SH-SY5Y (cell line): ENCODE data around the gene AXIN2.

ENCODE experiments used
- GATA2 ChIP-seq: IDR thresholded peaks from 2 replicates; pipeline ENCODE4 v1.6.1; 2011; ENCODE audit warnings: mild to moderate bottlenecking, low read depth, low read length
- GATA3 ChIP-seq: IDR thresholded peaks from 2 replicates; pipeline ENCODE4 v1.6.1; 2011; ENCODE audit warnings: low read depth, mild to moderate bottlenecking, low read length, moderate library complexity

The AXIN2 gene

GRCh38 chr17:65530523-65531255, 30.8 kb downstream of the AXIN2 start:
- TF ChIP-seq GATA2 (no peak), GATA3 (no peak)

GRCh38 chr17:65529761-65530522, 31.5 kb downstream of the AXIN2 start:
- TF ChIP-seq GATA3 (no peak), GATA2 (no peak)

- TF ChIP-seq GATA3, result no peak
Measured at GRCh38 chr17:65529040-65529633, 32.3 kb downstream of the AXIN2 start.

GRCh38 chr17:65527857-65528591, 33.4 kb downstream of the AXIN2 start:
- no peak for TF ChIP-seq GATA2
- TF ChIP-seq GATA3, result no peak

DNA sequence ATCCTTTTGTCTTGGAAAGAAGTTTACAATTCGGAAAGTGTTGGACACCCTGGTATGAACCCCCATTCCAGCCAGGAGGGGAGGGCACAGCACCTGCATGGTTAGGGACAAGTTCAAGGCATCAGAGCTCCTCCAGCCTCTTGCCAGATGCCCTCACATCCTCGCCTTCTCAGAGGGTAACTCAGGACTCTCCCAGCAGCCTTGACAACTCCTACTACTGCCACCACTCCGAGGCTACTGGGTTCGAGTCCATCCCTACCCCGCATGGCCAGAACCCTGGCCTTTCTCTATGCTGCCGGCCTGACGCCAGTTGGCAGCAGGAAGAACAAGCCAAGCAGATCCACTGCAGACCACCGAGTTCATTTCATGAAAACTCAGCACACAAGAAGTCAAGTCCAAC, 34.1 kb downstream of the AXIN2 start:
- TF ChIP-seq GATA3, result no peak
- no peak for TF ChIP-seq GATA2

DNA sequence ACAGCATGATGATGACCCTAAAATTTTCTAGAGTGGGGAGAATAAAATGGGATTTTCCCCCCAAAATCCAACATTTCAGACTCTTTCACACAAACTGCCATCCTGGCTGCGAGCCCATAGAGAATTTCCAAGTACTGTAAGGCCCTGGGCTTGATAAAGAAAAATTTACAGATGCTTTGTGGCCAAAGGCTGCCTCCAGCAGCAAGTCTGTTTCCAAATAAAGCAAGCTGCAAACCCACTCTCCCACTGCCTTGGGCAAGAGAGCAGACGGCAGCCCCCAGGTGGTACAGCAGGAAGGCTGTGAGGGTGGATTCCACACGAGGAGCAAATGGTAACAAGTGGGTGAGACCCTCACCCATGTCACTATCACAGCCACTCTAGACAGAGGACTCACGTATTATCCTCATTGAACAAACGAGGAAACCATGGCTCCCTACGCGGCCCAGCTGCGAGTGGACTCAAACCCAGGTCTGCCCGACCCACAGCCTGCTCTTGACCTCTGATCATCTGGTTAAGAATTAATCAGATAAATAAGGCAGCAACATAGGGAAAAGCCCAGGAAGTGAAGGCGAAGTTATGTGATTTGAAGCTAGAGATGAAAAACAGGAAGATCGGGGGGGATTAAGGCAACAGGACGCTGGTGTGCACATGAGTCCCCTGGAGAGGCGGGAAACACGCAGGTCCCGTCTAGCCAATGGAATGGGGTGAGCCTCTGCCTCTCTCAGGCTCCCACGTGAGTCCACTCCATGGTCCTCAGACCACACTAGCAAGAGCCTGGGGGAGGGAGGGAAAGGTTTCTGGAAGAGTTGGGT, 37.4 kb downstream of the AXIN2 start:
- no peak for TF ChIP-seq GATA3
- no peak for TF ChIP-seq GATA2

GRCh38 chr17:65523411-65523810, 38.0 kb downstream of the AXIN2 start:
- TF ChIP-seq GATA2, result no peak
- no peak for TF ChIP-seq GATA3

GRCh38 chr17:65522751-65523404, 38.6 kb downstream of the AXIN2 start:
- TF ChIP-seq GATA2 (no peak), GATA3 (no peak)

GRCh38 chr17:65519462-65519861, 42.0 kb downstream of the AXIN2 start:
- TF ChIP-seq GATA2 (no peak), GATA3 (no peak)

GRCh38 chr17:65518256-65518655, 43.2 kb downstream of the AXIN2 start:
- TF ChIP-seq GATA3 (no peak), GATA2 (no peak)

DNA sequence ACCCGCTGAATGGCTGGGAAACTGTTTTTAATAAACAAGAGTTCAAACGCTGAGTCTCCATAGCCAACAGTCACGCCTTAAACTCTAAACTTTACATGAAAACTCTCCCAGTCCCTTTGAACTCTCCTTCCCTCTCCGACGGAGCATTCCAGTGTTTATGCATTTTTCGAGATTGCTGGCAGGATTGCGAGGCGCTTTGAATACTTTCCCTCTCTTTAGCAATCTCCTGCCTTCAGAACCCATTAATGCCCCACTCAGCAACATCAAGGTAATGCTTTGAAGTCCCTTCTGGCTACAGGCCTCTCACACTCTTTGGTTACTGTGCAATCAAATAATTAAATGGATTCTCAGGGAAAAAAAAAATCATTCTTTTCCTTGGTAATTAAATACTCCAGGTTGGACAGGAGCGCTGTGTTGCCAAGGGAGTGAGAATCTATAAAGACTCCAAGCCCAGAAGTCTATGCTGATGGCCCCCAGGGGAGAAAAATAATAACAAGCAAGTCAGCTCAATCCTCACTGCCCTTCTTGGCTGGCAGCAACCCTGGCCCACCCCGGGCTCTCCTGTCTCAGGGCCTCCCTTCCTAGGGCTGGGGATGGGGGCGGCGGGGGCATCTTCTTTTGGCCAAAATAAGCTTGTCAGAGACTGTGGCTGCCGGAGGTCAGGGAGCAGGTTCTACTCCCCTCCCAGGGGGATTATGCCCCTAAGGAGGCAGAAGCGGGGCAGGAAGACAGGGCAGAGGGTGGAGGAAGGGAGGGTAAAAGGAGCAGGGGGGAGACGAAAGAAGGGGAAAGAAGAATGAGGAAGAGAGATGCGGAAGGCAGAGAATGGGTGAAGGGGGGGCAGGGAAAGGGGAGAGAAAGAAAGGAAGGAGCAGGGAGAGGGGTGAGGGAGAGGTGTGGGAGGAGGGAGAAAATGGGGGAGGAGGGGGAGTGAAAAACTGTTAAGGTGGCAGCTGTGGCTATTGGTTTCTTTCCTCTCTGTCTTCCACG, 45.2 kb downstream of the AXIN2 start:
- no peak for TF ChIP-seq GATA3
- TF ChIP-seq GATA2, result no peak

GRCh38 chr17:65515512-65515911, 45.9 kb downstream of the AXIN2 start:
- no peak for TF ChIP-seq GATA2
- no peak for TF ChIP-seq GATA3
